ENCODE results near the gene PM20D1.

DNA sequence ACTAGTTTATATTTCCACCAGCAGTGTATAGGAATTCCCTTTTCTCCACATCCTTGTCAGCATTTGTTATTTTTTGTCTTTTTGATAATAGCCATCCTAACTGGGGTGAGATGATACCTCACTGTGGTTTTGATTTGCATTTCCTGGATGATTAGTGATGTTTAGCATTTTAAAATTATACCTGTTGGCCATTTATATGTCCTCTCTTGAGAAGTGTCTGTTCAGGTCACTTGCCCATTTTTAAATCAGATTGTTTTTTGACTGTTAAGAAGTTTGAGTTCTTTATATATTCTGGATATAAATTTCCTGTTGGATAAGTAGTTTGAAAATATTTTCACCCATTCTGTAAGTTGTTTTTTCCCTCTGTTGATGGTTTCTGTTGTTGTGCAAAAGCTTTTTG lies 31.0 kb upstream of the PM20D1 start:
- TF ChIP-seq, protein P1, sequence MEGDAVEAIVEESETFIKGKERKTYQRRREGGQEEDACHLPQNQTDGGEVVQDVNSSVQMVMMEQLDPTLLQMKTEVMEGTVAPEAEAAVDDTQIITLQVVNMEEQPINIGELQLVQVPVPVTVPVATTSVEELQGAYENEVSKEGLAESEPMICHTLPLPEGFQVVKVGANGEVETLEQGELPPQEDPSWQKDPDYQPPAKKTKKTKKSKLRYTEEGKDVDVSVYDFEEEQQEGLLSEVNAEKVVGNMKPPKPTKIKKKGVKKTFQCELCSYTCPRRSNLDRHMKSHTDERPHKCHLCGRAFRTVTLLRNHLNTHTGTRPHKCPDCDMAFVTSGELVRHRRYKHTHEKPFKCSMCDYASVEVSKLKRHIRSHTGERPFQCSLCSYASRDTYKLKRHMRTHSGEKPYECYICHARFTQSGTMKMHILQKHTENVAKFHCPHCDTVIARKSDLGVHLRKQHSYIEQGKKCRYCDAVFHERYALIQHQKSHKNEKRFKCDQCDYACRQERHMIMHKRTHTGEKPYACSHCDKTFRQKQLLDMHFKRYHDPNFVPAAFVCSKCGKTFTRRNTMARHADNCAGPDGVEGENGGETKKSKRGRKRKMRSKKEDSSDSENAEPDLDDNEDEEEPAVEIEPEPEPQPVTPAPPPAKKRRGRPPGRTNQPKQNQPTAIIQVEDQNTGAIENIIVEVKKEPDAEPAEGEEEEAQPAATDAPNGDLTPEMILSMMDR (IDR thresholded peaks at IDR 0.05) = no peak
- TF ChIP-seq POLR2A (IDR thresholded peaks at IDR 0.05) = no peak

All from body of pancreas (tissue), 4 donors.